ENCODE measurements around the gene CYP4F3. TPM values are rescaled to one million over a fixed set of nuclear protein-coding genes. Genes with fewer than 3 reads are reported as not detected.
"Not testable (repeated sequence)": the region's sequence is repeated elsewhere in the genome, so short reads cannot be mapped to it uniquely, and the experiment has no call there.

Gene CYP4F3
- total RNA-seq, 1 experiment from 2014 or later = not detected

GRCh38 chr19:15595069-15595468 is 45.6 kb upstream of the CYP4F3 start:
- Histone ChIP-seq H3K4me2 (ENCODE audit: insufficient read depth, insufficient read length, low read length) (no peak overlapping the region), H3K9ac (ENCODE audit: extremely low read depth, insufficient read length, low read length) (no peak overlapping the region), H2AFZ (ENCODE audit: low read length) (no peak overlapping the region), H4K8ac (replicated peaks; ENCODE audit: insufficient read length, low read depth, low read length) (no peak overlapping the region), H3K56ac (ENCODE audit: insufficient read length, low read depth, low read length) (no peak overlapping the region), H4K20me1 (ENCODE audit: control insufficient read depth, insufficient read depth, insufficient read length) (no peaks in the 10 kb centered on the region), H2BK12ac (ENCODE audit: insufficient read length, low read depth, low read length) (no peak overlapping the region), H3K23ac (ENCODE audit: insufficient read length, low read depth, low read length) (no peak overlapping the region), H2AK5ac (ENCODE audit: insufficient read length, low read length) (no peak overlapping the region), H3K9me3 (ENCODE audit: control insufficient read depth, low read depth, low read length) (peaks cover 52% of the 10 kb centered on the region), H4K5ac (ENCODE audit: insufficient read length, low read depth, low read length) (no peak overlapping the region), H2BK120ac (ENCODE audit: low read depth, low read length, poor library complexity, severe bottlenecking) (no peak overlapping the region), H2BK20ac (ENCODE audit: low read depth, low read length, poor library complexity, severe bottlenecking) (no peak overlapping the region), H3K27ac (ENCODE audit: insufficient read length, low read depth, low read length) (no peak overlapping the region), H3K79me2 (ENCODE audit: insufficient read depth, low read length) (no peaks in the 10 kb centered on the region), H3K4me1 (ENCODE audit: insufficient read depth, low read length) (no peaks in the 10 kb centered on the region), H4K91ac (ENCODE audit: insufficient read length, low read depth, low read length) (no peak overlapping the region), H3K14ac (ENCODE audit: insufficient read depth, low read length) (no peak overlapping the region), H3K79me1 (ENCODE audit: insufficient read depth, low read depth, low read length, poor library complexity, severe bottlenecking) (no peaks in the 10 kb centered on the region), H3T11ph (ENCODE audit: low read length) (no peak overlapping the region), H3K23me2 (ENCODE audit: insufficient read length, low read depth, low read length, poor library complexity, severe bottlenecking) (no peaks in the 10 kb centered on the region), H2BK5ac (ENCODE audit: insufficient read length, low read length) (no peak overlapping the region), H2BK15ac (ENCODE audit: low read depth, low read length) (no peak overlapping the region), H3K18ac (ENCODE audit: insufficient read length, low read depth, low read length) (no peak overlapping the region), H3K4ac (ENCODE audit: low read depth, low read length) (no peak overlapping the region), H3K27me3 (ENCODE audit: insufficient read depth, low read length) (no peaks in the 10 kb centered on the region)
- H3K4me1 Mint-ChIP-seq = no peaks in the 10 kb centered on the region
- H3K27ac Mint-ChIP-seq = no peak overlapping the region
- peaks cover under 1 to 20% (median 3%) of the 10 kb centered on the region in 3 experiments; a peak in 4 of 7 replicates for H3K36me3 Mint-ChIP-seq (ENCODE audit: insufficient read depth in 1 of 3, low read depth in 3 of 3)
- H3K27me3 Mint-ChIP-seq (ENCODE audit: low read depth) = peaks cover 5% of the 10 kb centered on the region; the same call in 1 of the 2 replicates
- no peak overlapping the region for H3K4me3 Mint-ChIP-seq
- peaks cover 66 to 68% of the 10 kb centered on the region in 2 experiments for H3K9me3 Mint-ChIP-seq
- no peak for DNase-seq
- no CpG with 5 or more reads among the region's 6 CpGs for WGBS (ENCODE audit: extremely low coverage, insufficient read length, low lambda C conversion rate)
- TF ChIP-seq, protein P1, sequence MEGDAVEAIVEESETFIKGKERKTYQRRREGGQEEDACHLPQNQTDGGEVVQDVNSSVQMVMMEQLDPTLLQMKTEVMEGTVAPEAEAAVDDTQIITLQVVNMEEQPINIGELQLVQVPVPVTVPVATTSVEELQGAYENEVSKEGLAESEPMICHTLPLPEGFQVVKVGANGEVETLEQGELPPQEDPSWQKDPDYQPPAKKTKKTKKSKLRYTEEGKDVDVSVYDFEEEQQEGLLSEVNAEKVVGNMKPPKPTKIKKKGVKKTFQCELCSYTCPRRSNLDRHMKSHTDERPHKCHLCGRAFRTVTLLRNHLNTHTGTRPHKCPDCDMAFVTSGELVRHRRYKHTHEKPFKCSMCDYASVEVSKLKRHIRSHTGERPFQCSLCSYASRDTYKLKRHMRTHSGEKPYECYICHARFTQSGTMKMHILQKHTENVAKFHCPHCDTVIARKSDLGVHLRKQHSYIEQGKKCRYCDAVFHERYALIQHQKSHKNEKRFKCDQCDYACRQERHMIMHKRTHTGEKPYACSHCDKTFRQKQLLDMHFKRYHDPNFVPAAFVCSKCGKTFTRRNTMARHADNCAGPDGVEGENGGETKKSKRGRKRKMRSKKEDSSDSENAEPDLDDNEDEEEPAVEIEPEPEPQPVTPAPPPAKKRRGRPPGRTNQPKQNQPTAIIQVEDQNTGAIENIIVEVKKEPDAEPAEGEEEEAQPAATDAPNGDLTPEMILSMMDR (conservative IDR thresholded peaks at IDR 0.05) = no peak

DNA sequence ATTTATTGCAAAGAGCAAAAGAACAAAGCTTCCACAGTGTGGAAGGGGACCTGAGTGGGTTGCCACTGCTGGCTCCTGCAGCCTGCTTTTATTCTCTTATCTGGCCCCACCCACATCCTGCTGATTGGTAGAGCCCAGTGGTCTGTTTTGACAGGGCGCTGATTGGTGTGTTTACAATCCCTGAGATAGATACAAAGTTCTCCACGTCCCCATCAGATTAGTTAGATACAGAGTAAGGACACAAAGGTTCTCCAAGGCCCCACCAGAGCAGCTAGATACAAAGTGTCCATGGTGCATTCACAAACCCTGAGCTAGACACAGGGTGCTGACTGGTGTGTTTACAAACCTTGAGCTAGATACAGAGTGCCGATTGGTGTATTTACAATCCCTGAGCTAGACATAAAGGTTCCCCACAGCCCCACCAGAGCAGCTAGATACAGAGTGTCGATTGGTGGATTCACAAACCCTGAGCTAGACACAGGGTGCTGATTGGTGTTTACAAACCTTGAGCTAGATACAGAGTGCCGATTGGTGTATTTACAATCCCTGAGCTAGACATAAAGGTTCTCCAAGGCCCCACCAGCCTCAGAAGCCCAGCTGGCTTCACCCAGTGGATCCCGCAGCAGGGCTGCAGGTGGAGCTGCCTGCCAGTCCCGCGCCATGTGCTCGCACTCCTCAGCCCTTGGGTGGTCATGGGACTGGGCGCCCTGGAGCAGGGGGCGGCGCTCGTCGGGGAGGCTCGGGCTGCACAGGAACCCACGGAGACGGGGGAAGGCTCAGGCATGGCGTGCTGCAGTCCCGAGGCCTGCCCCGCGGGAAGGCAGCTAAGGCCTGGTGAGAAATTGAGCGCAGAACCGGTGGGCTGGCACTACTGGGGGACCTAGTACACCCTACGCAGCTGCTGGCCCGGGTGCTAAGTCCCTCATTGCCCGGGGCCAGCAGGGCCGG is 32.4 kb upstream of the CYP4F3 start:
- not testable (repeated sequence) for H3K27ac Mint-ChIP-seq; H3K23ac ChIP-seq (ENCODE audit: insufficient read length, low read depth, low read length); H3K18ac ChIP-seq (ENCODE audit: insufficient read length, low read depth, low read length); H3K27ac ChIP-seq (ENCODE audit: insufficient read length, low read depth, low read length); H3K56ac ChIP-seq (ENCODE audit: insufficient read length, low read depth, low read length); H3K23me2 ChIP-seq (ENCODE audit: insufficient read length, low read depth, low read length, poor library complexity, severe bottlenecking); H3K4me1 ChIP-seq (ENCODE audit: insufficient read depth, low read length); H3K27me3 Mint-ChIP-seq (ENCODE audit: low read depth); H4K20me1 ChIP-seq (ENCODE audit: control insufficient read depth, insufficient read depth, insufficient read length); H2BK20ac ChIP-seq (ENCODE audit: low read depth, low read length, poor library complexity, severe bottlenecking); H3K79me1 ChIP-seq (ENCODE audit: insufficient read depth, low read depth, low read length, poor library complexity, severe bottlenecking); H3K27me3 ChIP-seq (ENCODE audit: insufficient read depth, low read length); H2BK5ac ChIP-seq (ENCODE audit: insufficient read length, low read length); H3K79me2 ChIP-seq (ENCODE audit: insufficient read depth, low read length); H3K4me1 Mint-ChIP-seq; H2BK15ac ChIP-seq (ENCODE audit: low read depth, low read length); H4K5ac ChIP-seq (ENCODE audit: insufficient read length, low read depth, low read length); H3K4ac ChIP-seq (ENCODE audit: low read depth, low read length); H4K91ac ChIP-seq (ENCODE audit: insufficient read length, low read depth, low read length); H2BK12ac ChIP-seq (ENCODE audit: insufficient read length, low read depth, low read length); H3T11ph ChIP-seq (ENCODE audit: low read length); H2AFZ ChIP-seq (ENCODE audit: low read length); H2AK5ac ChIP-seq (ENCODE audit: insufficient read length, low read length); H3K14ac ChIP-seq (ENCODE audit: insufficient read depth, low read length); DNase-seq; H4K8ac ChIP-seq (replicated peaks; ENCODE audit: insufficient read length, low read depth, low read length); H2BK120ac ChIP-seq (ENCODE audit: low read depth, low read length, poor library complexity, severe bottlenecking); H3K9ac ChIP-seq (ENCODE audit: extremely low read depth, insufficient read length, low read length); H3K4me2 ChIP-seq (ENCODE audit: insufficient read depth, insufficient read length, low read length); H3K4me3 Mint-ChIP-seq
- peaks cover 5 to 21% (median 6%) of the 10 kb centered on the region in 3 experiments; a peak in 5 of 7 replicates for H3K36me3 Mint-ChIP-seq (ENCODE audit: insufficient read depth in 1 of 3, low read depth in 3 of 3)
- peaks cover 73 to 78% of the 10 kb centered on the region in 2 experiments for H3K9me3 Mint-ChIP-seq
- peaks cover 23% of the 10 kb centered on the region for H3K9me3 ChIP-seq (ENCODE audit: control insufficient read depth, low read depth, low read length)
- WGBS (ENCODE audit: extremely low coverage, insufficient read length, low lambda C conversion rate) = no CpG with 5 or more reads among the region's 27 CpGs

Measured in H9 (cell line).